GM12873 (cell line): Measurements from ENCODE around the gene TNFAIP8.
A peak's percentile ranks its signal among the peaks of the same experiment; 100 is the strongest.

Experiments used
- TF ChIP-seq, protein P1 (sequence below): IDR thresholded peaks from 2 replicates; pipeline ENCODE4 v1.5.1; 2012; ENCODE audit warnings: low read depth, mild to moderate bottlenecking, moderate library complexity, low read length, control low read depth; ENCODE audit not compliant: insufficient read depth; ENCODE audit errors: missing control alignments

Gene TNFAIP8

GRCh38 chr5:119315516-119315949 is 40.3 kb upstream of the TNFAIP8 start:
- TF ChIP-seq, protein P1, sequence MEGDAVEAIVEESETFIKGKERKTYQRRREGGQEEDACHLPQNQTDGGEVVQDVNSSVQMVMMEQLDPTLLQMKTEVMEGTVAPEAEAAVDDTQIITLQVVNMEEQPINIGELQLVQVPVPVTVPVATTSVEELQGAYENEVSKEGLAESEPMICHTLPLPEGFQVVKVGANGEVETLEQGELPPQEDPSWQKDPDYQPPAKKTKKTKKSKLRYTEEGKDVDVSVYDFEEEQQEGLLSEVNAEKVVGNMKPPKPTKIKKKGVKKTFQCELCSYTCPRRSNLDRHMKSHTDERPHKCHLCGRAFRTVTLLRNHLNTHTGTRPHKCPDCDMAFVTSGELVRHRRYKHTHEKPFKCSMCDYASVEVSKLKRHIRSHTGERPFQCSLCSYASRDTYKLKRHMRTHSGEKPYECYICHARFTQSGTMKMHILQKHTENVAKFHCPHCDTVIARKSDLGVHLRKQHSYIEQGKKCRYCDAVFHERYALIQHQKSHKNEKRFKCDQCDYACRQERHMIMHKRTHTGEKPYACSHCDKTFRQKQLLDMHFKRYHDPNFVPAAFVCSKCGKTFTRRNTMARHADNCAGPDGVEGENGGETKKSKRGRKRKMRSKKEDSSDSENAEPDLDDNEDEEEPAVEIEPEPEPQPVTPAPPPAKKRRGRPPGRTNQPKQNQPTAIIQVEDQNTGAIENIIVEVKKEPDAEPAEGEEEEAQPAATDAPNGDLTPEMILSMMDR: peak; percentile 66

DNA sequence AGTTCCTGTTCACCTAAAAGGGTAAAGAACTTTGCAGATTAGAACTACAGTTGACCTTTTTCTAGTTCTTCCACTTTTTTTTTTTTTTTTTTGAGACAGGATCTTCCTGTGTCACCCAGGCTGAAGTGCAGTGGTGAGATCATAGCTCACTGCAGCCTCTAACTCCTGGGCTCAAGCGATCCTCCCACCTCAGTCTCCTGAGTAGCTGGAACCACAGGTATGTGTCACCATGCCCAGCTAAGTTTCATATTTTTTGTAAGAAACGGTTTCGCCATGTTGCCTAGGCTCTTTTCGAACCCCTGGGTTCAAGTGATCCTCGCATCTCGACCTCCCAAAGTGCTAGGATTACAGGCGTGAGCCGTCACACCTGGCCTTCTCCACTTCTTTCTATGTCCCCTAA is 39.7 kb upstream of the TNFAIP8 start:
- TF ChIP-seq, protein P1: no peak

DNA sequence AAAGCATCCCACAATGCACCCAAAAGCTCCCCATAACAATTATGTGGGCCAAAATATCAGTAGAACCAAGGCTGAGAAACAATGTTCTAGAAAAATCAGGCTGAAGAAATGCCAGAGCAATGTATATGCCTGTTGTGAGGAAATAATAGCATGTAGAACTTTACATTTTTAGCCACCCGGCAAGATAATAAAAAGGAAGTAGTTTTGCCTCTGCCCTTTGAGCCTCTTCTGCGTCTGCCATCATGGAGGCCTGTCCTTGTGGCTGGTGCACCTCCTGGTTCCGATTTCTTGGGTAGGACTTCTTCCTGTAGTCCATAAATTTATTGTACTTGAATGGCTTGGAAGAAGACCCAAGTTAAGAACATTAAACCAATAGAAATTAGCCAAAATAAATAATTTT is 38.9 kb upstream of the TNFAIP8 start:
- TF ChIP-seq, protein P1: no peak

GRCh38 chr5:119318256-119318894 is 37.4 kb upstream of the TNFAIP8 start:
- TF ChIP-seq, protein P1: no peak

GRCh38 chr5:119319401-119319800 is 36.4 kb upstream of the TNFAIP8 start:
- TF ChIP-seq, protein P1: no peak

DNA sequence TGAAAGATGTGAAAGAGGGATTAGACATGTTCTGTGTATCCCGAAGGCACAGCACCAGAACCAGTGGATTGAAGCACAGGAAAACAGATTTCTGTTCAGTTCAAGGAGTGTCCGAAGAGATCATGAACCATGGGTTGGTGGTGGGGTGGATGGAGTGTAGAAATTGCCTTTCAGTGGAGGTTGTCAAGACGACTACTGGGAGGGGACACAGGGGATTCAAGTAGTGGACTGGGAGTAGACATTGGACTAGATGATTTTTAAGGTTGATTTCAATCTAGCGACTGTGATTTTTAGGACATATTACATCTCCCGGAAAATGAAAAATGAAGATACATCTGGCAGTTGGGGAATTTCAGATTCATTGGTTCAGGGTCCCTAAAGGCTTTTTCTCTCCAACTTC is 35.9 kb upstream of the TNFAIP8 start:
- TF ChIP-seq, protein P1: no peak

- TF ChIP-seq, protein P1: no peak
These were observed 34.1 kb upstream of the TNFAIP8 start for GRCh38 chr5:119321569-119322311.
